ENCODE data around the gene SLCO3A1.

The SLCO3A1 gene

DNA sequence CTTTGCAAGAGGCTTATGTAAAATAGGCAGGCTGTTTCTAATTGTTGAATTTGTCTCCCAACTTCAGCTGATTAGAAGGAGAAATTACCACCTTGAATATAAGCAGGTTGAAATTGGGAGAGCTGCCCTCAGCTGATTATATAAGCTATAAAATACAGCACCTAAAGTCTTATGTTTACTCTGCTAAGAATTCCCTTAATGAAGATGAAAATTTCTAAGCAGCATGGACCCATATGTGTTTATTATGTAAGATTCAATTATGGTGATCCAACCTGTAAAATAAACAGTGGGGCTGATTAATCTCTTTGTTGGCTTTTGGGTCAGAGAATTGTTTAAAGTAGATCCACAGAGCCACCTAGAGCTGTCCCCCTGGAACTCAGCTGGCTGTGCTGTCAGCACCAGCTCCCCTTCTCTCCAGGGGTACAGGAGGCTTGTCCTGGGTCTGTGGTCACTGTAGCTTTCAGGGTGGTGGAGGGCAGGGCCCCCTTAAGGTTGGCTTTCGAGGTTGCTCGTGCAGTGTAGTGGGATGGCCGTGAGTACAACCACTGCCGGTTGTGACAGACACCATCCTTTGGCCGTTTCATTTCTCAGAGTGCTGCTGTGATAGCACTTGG lies 9.5 kb downstream of the SLCO3A1 start:
- no peak for DNase-seq

GRCh38 chr15:91863621-91864255 lies 10.2 kb downstream of the SLCO3A1 start:
- DNase-seq, result no peak

DNA sequence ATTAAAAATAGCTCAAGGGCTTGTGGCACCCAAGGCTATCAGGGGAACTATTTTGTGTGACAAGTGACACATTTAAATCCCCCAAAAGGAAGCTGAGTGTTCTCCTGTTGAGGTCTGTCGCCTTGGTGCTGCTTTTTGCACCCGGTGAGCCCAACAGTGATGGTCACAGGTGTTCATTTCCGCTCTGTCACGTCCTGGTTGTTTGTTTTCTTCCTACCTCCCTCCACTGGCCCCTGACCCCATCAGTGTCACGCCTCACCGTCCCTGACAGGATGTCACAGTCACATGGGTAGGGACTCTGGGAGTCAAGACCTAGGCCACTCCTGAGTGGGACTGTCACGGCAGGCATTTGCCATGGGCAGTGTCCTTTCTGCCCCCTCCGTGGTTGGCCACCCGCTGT lies 11.2 kb downstream of the SLCO3A1 start:
- DNase-seq, result no peak

- DNase-seq, result no peak
Measured at GRCh38 chr15:91865486-91865885, 12.0 kb downstream of the SLCO3A1 start.

DNA sequence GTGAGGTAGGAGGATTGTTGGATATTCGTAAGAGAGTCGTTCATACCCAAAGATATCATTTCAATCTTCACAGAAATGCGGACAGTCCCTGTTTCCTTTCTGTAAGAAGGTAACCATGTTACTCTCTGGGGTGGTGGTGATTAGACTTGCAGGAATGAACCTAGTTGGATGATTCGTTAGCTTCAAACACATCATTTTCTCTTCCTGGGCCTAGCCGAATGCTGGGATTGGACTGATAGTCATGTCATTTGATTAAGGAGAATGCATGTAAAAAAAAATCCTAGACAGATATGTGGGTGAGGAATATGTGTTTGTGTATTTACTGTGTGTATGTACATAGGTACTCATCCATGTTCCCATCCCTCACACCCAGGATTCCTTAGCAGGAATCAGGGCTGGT lies 12.4 kb downstream of the SLCO3A1 start:
- no peak for DNase-seq

DNA sequence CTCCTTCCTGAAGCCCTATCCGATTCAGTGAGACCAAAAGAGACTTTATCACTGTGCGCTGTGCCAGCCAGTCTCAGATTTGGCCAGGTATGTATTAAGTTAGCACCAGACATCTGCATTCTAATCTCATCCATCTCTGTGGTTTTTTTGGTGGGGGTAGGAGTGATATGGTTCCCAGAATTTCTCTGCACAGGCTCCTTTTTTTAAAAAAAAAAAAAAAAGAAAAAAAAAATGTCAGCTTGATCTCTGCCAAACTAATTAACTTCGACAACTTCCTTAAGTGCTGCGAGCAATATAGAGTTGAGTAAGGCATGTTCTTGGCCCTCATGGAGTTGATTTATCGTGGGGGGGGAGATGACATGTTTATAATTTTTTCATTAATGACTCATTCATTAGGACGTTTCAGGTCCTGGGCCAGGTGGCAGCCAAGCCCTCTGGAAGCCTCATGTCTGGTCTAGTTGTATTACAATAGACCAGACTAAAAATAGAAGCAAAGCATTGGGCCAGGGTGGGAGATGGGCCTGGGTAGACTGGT lies 12.9 kb downstream of the SLCO3A1 start:
- DNase-seq, result no peak

DNA sequence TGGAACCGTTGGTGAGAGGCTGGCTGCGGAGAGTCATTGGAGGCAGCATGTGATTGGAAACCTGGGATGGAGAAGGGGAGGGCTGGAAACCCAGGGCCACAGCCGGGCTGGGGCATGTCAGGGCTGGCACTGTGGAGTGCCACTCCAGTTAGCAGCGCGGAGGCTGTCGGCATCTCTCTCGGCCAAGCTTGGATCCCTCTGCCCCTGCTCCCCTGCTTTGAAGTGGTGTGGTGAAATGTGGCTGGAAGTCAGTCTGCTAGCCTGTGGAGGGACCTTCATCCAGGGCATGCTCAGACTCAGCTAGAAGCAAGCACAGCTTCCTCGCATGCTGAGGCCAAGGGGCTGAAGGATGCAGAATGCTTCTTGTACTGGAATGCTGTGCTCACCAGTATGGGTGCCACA lies 13.5 kb downstream of the SLCO3A1 start:
- DNase-seq, result no peak

DNA sequence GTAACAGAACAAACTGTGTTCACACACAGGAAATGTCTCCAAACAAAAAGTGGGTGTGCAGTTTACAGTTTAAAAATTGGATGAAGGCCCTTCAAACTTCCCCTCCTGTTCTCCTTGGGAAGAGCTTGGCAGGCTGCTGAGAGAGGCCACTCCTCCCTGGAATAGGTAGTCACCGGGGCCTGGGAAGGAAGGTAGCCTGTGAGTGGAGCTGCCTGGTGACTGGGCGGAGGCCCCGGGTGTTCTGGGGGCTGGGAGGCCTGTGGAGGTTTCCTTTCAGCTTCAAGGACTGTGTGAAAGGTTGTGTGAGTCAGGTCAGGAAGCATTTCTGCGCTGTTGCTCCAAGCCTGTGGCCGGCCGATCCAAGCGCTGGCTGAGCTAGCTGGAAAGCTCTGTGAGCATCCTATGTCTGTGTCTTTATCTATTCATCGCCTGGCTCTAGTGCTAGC lies 14.1 kb downstream of the SLCO3A1 start:
- no peak for DNase-seq

GRCh38 chr15:91870876-91871537 lies 17.5 kb downstream of the SLCO3A1 start:
- DNase-seq, result no peak

DNA sequence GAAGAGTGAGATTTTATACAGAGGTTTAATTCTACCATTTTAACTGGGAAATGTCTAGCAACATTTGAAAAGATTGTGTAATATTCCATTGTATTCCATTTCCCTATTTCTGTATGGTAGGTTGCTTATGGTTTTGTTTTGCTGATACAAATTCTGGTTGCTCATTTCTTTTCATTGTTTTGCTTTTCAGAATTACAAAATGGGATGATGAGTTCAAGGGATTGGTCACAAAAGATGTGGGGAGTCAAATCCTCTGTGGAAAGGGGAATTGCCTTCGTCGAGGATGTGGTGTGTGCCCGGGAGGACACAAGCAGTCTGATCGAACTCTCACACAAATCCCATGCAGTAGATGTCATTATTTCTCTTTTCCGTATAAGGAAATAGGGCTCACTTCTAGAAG lies 18.3 kb downstream of the SLCO3A1 start:
- DNase-seq, result no peak

- no peak for DNase-seq
Measured at GRCh38 chr15:91872356-91873137, 19.0 kb downstream of the SLCO3A1 start.

DNA sequence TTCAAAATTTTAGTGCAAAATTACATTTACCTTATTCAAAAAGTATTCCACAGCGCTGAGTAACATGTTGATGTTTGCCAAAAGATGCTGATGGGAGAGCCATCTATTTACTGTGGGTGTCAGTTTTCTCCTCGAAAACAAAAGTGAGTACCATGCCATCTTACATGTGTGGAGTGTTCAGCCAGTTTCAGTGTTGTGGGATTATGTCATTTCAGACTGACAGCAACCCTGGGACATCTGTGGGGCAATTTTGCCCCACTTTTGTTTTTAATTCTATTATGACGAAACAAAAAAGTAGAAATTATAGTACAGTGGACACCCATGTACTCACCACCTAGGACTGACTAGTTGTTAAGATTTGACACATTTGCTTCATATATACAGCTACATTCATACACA lies 19.6 kb downstream of the SLCO3A1 start:
- no peak for DNase-seq

- DNase-seq, result no peak
Measured at GRCh38 chr15:91874171-91874570, 20.7 kb downstream of the SLCO3A1 start.

DNA sequence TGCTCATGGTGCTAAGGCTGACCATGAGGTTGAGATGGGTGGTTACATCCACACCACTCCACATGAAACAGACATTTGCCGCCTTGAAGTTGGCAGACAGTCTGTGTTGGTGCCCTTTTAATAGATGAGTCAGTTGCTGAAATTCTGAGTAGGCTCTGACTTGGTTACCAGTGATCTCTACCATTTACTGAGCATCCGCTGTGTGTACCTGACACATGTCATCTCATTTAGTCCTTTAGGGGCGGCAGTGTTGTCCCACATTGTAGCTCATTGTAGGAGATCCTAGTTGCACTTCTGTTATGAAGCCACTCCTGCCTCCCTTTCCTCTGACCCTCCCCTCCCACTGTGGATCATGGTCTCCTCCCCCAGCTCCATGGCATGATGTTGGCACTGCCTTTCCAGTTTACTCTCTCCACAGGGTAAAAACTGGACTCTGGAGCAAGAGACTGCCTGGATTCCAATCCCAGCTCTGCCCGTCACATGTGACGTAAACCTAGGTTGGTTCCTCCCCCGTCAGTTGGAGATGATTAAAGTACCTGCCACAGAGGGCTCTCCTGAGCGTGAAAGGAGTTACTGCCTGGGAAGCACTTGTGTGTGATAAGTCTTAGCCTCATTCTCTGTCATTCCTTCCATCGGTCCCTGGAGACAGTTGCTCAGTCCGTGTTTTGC lies 21.6 kb downstream of the SLCO3A1 start:
- DNase-seq, result no peak

DNA sequence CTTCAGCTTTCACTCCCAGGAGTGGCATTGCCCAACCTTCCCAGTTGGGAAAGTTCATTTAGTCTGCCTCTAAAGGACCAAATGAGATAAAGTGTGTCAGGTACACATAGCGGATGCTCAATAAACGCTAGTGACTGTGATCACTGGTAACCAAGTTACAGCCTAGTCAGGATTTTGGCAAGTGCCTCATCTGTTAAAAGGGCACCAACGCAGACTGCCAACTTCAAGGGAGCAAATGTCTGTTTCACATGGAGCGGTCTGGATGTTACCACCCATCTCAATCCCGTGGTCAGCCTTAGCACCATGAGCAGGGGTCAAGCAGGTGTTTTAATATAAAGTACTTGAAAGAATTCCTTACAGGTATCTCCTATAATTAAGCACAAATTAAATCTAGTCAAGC lies 22.7 kb downstream of the SLCO3A1 start:
- no peak for DNase-seq

DNA sequence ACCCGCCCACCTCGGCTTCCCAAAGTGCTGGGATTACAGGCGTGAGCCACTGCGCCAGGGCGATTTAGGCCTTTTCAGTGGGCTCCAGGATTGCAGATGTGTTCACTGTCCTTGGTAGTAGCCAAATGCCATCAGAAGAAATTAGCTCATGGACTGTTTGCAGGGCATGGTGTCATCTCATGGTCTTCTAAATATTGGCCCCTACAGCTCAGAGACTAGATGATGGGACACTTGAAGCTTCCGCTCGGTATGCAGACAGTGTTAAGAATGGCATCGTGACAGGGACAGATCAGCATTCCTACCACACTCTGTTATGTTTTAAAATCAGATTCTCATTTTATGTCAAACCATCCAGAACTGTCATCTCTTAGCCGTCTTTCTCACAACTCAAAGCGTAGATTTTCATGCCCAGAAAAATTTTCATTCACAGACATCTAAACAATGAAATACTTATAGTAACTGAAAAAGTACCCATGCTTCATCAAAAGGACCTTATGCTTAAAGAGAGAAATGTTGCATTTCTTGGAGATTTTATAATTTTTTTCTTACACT lies 24.9 kb downstream of the SLCO3A1 start:
- no peak for DNase-seq

DNA sequence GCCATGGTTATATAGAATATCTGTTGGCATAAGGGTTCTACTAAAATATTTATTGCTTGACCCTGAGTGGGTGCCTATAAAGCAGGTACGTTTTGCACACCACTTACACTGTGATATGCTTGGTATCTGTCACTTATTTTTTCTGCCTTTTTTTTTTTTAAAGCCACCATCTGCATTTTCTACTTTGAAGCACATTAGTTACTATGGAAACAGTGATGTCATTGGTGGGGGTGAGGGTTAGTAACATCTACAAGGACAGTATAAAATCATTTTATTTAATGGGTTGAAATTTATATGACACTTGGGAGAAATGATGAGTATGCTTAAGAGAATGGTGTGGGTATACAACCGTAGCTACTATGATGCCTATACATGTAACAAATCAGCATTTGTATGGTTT lies 25.6 kb downstream of the SLCO3A1 start:
- DNase-seq, result no peak

- DNase-seq, result no peak
Measured at GRCh38 chr15:91880373-91880772, 26.9 kb downstream of the SLCO3A1 start.

DNA sequence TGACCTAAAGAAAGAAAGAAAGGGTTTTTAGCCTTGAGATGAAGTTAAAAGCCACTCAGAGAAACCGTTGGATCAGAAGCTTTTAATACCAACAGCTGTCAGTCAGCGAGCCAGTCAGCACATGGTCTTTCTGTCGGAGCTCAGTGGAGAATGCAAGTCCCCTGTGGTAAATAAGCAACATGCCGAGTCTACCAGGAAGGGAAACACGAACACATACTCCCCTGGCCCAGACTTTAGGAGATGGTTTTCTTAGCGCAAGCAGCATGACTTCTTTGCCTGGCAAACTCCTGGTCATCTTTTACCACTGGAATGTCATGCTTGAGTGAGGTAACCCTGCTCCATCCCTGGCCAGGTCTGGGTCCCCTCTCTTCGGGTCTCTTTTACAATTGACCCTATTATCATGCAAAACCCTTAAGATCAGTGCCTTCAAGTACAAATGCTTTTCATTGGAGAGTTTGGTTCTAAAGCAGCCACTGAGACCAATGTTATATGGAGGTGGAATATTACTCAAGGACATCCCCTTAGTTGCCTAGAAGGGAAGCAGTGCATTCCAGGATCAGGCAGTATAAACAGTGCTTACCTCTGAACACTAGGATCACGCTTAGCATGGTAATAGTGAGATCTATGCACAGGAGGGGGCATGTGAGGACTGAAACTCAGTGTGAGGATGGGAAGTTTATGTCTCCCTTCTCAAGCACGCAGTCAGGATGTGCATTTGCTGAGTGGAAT lies 28.2 kb downstream of the SLCO3A1 start:
- no peak for DNase-seq

GRCh38 chr15:91882858-91883586 lies 29.5 kb downstream of the SLCO3A1 start:
- DNase-seq, result no peak

- no peak for DNase-seq
Measured at GRCh38 chr15:91884606-91885005, 31.1 kb downstream of the SLCO3A1 start.
